ENCODE measurements around the gene TMEM40. TPM values are rescaled to one million over a fixed set of nuclear protein-coding genes. Genes with fewer than 3 reads are reported as not detected.

TMEM40 gene, protein sequence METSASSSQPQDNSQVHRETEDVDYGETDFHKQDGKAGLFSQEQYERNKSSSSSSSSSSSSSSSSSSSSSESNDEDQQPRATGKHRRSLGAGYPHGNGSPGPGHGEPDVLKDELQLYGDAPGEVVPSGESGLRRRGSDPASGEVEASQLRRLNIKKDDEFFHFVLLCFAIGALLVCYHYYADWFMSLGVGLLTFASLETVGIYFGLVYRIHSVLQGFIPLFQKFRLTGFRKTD
- not detected for total RNA-seq

DNA sequence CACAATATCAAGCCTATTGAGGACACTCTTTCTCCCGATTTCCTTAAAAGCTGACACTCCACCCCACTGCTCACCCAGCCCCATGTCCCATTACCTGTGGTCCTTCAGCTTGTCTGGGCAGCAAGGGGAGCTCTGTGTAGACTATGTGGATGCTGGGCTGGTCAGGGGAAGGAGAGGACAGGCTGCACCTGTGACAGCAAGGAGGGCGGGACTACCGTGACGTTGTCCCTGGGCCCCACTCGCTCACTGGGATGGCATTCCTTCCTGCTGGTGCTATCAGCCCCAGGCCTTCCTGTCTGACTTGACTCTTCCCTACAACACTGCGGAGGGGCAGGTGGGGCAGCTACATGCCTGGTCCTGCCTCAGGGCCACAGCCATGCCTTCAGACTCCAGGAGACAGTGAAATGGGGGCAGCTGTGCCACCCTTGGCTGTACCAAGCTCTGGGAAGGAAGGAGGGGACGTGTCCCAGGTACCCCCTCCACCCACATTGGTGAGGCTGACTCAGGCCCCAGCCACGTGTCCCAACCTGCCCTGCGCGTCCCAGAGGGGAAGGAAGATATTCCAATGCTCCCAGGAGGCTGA lies at the start of gene TMEM40:
Gene TMEM40 (minus strand): TSS at position 163 of the 583 bp plus-strand sequence. CDS start 9,427 bp downstream, outside the sequence.
- Histone ChIP-seq H3K27ac (peak within 1 kb of the TSS in 3 of 4 donors; percentile 50 to 77 (median 74)), H3K9me3 (no peaks in the 10 kb centered on the region), H3K4me3 (no peak within 1 kb of the TSS), H3K27me3 (no peaks in the 10 kb centered on the region), H3K4me1 (peaks cover 0 to 21% (median 3%) of the 10 kb centered on the region in 4 donors), H3K36me3 (no peaks in the 10 kb centered on the region)
- 87 to 90% methylated on average over 10 of the region's 10 CpGs for WGBS, 2 donors
- no peak for DNase-seq (ENCODE audit: low spot score in 2 of 2)
- TF ChIP-seq POLR2A (IDR thresholded peaks at IDR 0.05) = no peak
- TF ChIP-seq, protein P1, sequence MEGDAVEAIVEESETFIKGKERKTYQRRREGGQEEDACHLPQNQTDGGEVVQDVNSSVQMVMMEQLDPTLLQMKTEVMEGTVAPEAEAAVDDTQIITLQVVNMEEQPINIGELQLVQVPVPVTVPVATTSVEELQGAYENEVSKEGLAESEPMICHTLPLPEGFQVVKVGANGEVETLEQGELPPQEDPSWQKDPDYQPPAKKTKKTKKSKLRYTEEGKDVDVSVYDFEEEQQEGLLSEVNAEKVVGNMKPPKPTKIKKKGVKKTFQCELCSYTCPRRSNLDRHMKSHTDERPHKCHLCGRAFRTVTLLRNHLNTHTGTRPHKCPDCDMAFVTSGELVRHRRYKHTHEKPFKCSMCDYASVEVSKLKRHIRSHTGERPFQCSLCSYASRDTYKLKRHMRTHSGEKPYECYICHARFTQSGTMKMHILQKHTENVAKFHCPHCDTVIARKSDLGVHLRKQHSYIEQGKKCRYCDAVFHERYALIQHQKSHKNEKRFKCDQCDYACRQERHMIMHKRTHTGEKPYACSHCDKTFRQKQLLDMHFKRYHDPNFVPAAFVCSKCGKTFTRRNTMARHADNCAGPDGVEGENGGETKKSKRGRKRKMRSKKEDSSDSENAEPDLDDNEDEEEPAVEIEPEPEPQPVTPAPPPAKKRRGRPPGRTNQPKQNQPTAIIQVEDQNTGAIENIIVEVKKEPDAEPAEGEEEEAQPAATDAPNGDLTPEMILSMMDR (IDR thresholded peaks at IDR 0.05) = no peak
- TF ChIP-seq EP300 (IDR thresholded peaks at IDR 0.05) = no peak

DNA sequence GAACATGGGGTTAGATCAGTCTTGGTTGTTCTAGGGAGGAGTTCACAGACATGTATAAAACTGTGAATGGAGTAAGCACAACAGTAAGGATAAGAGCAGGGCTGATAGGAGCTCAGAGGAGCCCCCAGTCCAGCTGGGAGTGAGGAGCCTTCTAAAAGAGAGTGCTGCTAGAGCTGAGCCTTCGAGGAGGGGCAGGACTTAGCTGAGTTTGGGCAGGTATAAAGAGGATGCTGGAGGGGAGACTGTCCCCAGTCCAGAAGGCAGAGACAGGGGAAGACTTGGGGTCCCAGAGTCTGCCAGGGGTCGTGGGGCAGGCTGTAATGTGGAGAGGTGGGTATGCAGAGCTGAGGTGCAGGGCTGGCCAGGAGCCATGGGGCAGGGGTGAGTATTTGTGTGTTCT lies 49.5 kb upstream of the TMEM40 start:
- H3K36me3 ChIP-seq = peaks cover 0 to 55% (median 0%) of the 10 kb centered on the region in 3 donors
- 76 to 88% methylated on average over 2 of the region's 2 CpGs for WGBS, 2 donors
- TF ChIP-seq, protein P1 (IDR thresholded peaks at IDR 0.05) = no peak
- TF ChIP-seq EP300 (IDR thresholded peaks at IDR 0.05) = no peak
- TF ChIP-seq POLR2A (IDR thresholded peaks at IDR 0.05) = no peak
- H3K27ac ChIP-seq = no peak overlapping the region
- H3K4me1 ChIP-seq = peaks cover 0 to 18% (median 3%) of the 10 kb centered on the region in 4 donors
- no peaks in the 10 kb centered on the region for H3K9me3 ChIP-seq
- DNase-seq (ENCODE audit: low spot score in 2 of 2) = no peak
- no peaks in the 10 kb centered on the region for H3K27me3 ChIP-seq
- H3K4me3 ChIP-seq = no peak overlapping the region

DNA sequence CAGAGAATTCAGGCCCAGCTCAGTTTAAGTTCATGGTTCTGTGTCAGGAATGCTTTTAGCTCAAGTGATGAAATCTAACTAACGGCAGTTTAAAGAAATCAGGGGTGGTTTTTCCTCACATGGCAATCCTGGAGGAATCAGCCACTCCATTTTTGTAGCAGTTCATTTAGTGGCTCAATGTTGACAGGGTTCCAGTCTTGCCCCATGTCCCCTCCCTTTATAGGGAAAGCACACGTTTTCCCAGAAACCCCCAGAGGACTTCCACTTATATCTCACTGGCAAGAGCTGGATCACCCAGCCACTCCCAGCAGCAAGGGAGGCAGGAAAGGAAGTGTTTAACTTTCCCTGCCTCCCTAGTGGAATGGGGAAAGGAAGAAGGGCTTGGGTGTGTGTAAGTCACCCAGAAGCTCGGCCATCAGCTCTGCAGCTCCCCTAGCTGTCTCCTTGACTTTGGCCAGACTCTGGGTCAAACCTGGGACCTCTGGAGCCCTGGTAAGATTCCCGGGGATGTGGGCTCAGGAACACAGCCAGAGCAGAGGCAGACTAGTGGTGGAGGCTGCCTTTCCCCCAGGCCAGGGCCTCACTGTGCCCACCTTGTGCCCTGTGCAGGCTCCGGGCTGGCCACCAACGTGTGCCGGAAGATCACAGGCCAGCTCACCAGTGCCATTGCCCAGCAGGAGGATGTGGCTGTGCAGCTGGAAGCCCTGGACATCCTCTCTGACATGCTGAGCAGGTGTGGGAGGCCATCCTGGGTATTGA lies 48.7 kb upstream of the TMEM40 start:
- Histone ChIP-seq H3K9me3 (no peaks in the 10 kb centered on the region), H3K36me3 (peaks cover 0 to 54% (median 0%) of the 10 kb centered on the region in 3 donors), H3K27me3 (no peaks in the 10 kb centered on the region), H3K4me3 (no peak overlapping the region), H3K27ac (no peak overlapping the region), H3K4me1 (peaks cover 0 to 18% (median 3%) of the 10 kb centered on the region in 4 donors)
- WGBS, 2 donors = 71 to 78% methylated on average over 7 of the region's 7 CpGs
- DNase-seq (ENCODE audit: low spot score in 2 of 2) = no peak
- TF ChIP-seq POLR2A (IDR thresholded peaks at IDR 0.05) (no peak), EP300 (IDR thresholded peaks at IDR 0.05) (no peak)
- TF ChIP-seq, protein P1 (IDR thresholded peaks at IDR 0.05) = no peak

DNA sequence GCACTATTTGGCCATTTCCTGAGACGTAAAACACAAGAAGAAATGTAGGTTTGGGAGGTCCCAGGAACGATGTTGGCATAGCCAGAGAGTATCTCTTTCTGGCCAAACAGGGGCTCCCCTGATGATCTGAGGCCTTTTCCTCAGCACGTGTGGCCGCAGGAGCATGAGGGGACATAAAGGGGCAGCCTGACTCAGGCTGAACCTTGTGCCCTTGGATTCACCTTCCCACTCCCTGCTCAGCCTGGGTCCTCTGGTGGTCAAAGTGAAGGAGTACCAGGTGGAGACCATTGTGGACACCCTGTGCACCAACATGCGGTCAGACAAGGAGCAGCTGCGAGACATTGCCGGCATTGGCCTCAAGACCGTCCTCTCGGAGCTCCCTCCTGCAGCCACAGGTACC lies 48.0 kb upstream of the TMEM40 start:
- DNase-seq (ENCODE audit: low spot score in 2 of 2) = no peak
- Histone ChIP-seq H3K9me3 (no peaks in the 10 kb centered on the region), H3K4me1 (peaks cover 0 to 18% (median 3%) of the 10 kb centered on the region in 4 donors), H3K27ac (peak overlapping the region in 1 of 4 donors; percentile 37), H3K36me3 (peaks cover 0 to 52% (median 0%) of the 10 kb centered on the region in 3 donors), H3K4me3 (no peak overlapping the region), H3K27me3 (no peaks in the 10 kb centered on the region)
- 89 to 94% methylated on average over 9 of the region's 9 CpGs for WGBS, 2 donors
- no peak for TF ChIP-seq EP300 (IDR thresholded peaks at IDR 0.05)
- no peak for TF ChIP-seq POLR2A (IDR thresholded peaks at IDR 0.05)
- TF ChIP-seq, protein P1 (IDR thresholded peaks at IDR 0.05) = no peak
